Activated CD8-positive, alpha-beta T cell treated with anti-CD3 and anti-CD28 coated beads, Interleukin-2, amount 10 ng/mL, durations not matched to agents 7 days and 5 days (primary cell): ENCODE results near the gene CELA3A. TPM values are rescaled to one million over a fixed set of nuclear protein-coding genes. Genes with fewer than 3 reads are reported as not detected.
"Not testable (repeated sequence)": the region's sequence is repeated elsewhere in the genome, so short reads cannot be mapped to it uniquely, and the experiment has no call there.

Experiments used
- ATAC-seq: fragments of 150-1000 bp; cut with Tn5 transposase; one replicate; pipeline ENCODE4 v1.10.0; 2021; ENCODE audit warnings: moderate library complexity
- CTCF ChIA-PET: fragments of 350-600 bp; sonication (Branson Sonifier 250); formaldehyde crosslinking; loops from one replicate; lab custom pipeline; 2021; ENCODE audit warnings: antibody characterized with exemption; lab: Charles Lee
- POLR2A ChIA-PET: fragments of 350-600 bp; sonication (Branson Sonifier 250); formaldehyde crosslinking; loops from one replicate; lab custom pipeline; 2021; ENCODE audit warnings: antibody characterized with exemption; lab: Charles Lee
- DNase-seq: peaks from one replicate; pipeline ENCODE4 v3.0.0-alpha.2; 2020
- H3K27ac Mint-ChIP-seq: one replicate; pipeline ENCODE4 v1.8.0; 2021; ENCODE audit warnings: mild to moderate bottlenecking, mixed read lengths
- H3K27me3 Mint-ChIP-seq: one replicate; pipeline ENCODE4 v1.8.0; 2021; ENCODE audit warnings: low read depth, mixed read lengths
- H3K36me3 Mint-ChIP-seq: one replicate; pipeline ENCODE4 v1.8.0; 2021; ENCODE audit warnings: low read depth, mixed read lengths
- H3K4me1 Mint-ChIP-seq: one replicate; pipeline ENCODE4 v1.8.0; 2021; ENCODE audit warnings: low read depth, mixed read lengths
- H3K4me3 Mint-ChIP-seq: one replicate; pipeline ENCODE4 v1.8.0; 2021; ENCODE audit warnings: mild to moderate bottlenecking, mixed read lengths
- H3K9me3 Mint-ChIP-seq: one replicate; pipeline ENCODE4 v1.8.0; 2022; ENCODE audit warnings: mixed read lengths; ENCODE audit not compliant: insufficient read depth
- total RNA-seq, 2 experiments: library from RNA; stranded (reverse); gene quantifications; one replicate each; pipeline ENCODE4 v1.2.3, GENCODE V29; 2021

The CELA3A gene
- total RNA-seq, 2 experiments from 2014 or later: not detected

GRCh38 chr1:22025368-22026155 is 24.1 kb downstream of the CELA3A start:
- ATAC-seq: peak; percentile 65
- Mint-ChIP-seq H3K27me3 (no peaks in the 10 kb centered on the region), H3K9me3 (no peaks in the 10 kb centered on the region), H3K4me1 (peaks cover 60% of the 10 kb centered on the region), H3K27ac (peak overlapping the region; percentile 97), H3K4me3 (peak overlapping the region; percentile 89), H3K36me3 (peaks cover 15% of the 10 kb centered on the region)
- peak; percentile 93 for DNase-seq
- ChIA-PET POLR2A (interaction anchor here (0.6 to 10.7 kb wide), 21 partner anchors 8 to 1610 kb away, joined by 3 to 310 read pairs (median 6); partner anchors contain the start of genes CDC42 and USP48), CTCF (interaction anchor here (0.8 to 17.7 kb wide), 14 partner anchors 12 to 322 kb away, joined by 3 to 210 read pairs (median 6); partner anchors contain the start of genes CDC42 and USP48)

- peak overlapping the region; percentile 89 for H3K4me3 Mint-ChIP-seq
- CTCF ChIA-PET: interaction anchor here (6.1 to 17.7 kb wide), 2 partner anchors 13 to 28 kb away, joined by 42 to 210 read pairs; partner anchors contain the start of gene CDC42
- POLR2A ChIA-PET: interaction anchor here (1.3 to 10.7 kb wide), 3 partner anchors 11 to 40 kb away, joined by 3 to 310 read pairs (median 201); partner anchors contain the start of gene CDC42
Observed at GRCh38 chr1:22026924-22027289, 25.4 kb downstream of the CELA3A start.

GRCh38 chr1:22030057-22030456 is 28.6 kb downstream of the CELA3A start:
- H3K36me3 Mint-ChIP-seq: peaks cover 19% of the 10 kb centered on the region
- POLR2A ChIA-PET: interaction anchor here (2.1 to 3.4 kb wide), 3 partner anchors 11 to 25 kb away, joined by 7 to 31 read pairs (median 26); partner anchors contain the start of gene CDC42
- no peak for ATAC-seq
- no peaks in the 10 kb centered on the region for H3K27me3 Mint-ChIP-seq
- CTCF ChIA-PET: interaction anchor here (1.4 to 17.7 kb wide), 4 partner anchors 10 to 63 kb away, joined by 3 to 210 read pairs (median 22); partner anchors contain the start of gene CDC42
- H3K4me3 Mint-ChIP-seq: no peak overlapping the region
- H3K9me3 Mint-ChIP-seq: no peaks in the 10 kb centered on the region
- peaks cover 46% of the 10 kb centered on the region for H3K4me1 Mint-ChIP-seq
- H3K27ac Mint-ChIP-seq: no peak overlapping the region
- DNase-seq: no peak

More at GRCh38 chr1:22026924-22027289, 25.4 kb downstream of the CELA3A start:
- Mint-ChIP-seq H3K9me3 (no peaks in the 10 kb centered on the region), H3K36me3 (peaks cover 19% of the 10 kb centered on the region), H3K27me3 (no peaks in the 10 kb centered on the region), H3K4me1 (peaks cover 67% of the 10 kb centered on the region), H3K27ac (peak overlapping the region; percentile 97)
- ATAC-seq (no peak), DNase-seq (no peak)

- no peak overlapping the region for H3K27ac Mint-ChIP-seq
- H3K9me3 Mint-ChIP-seq: no peaks in the 10 kb centered on the region
- peaks cover 19% of the 10 kb centered on the region for H3K36me3 Mint-ChIP-seq
- DNase-seq (no peak), ATAC-seq (no peak)
- H3K27me3 Mint-ChIP-seq: no peaks in the 10 kb centered on the region
- CTCF ChIA-PET: interaction anchor here (1.4 to 17.7 kb wide), 4 partner anchors 9 to 75 kb away, joined by 3 to 210 read pairs (median 24); partner anchors contain the start of gene CDC42
- peaks cover 46% of the 10 kb centered on the region for H3K4me1 Mint-ChIP-seq
- POLR2A ChIA-PET: interaction anchor here (2.1 to 3.4 kb wide), 3 partner anchors 10 to 25 kb away, joined by 7 to 31 read pairs (median 26); partner anchors contain the start of gene CDC42
- H3K4me3 Mint-ChIP-seq: no peak overlapping the region
Observed at GRCh38 chr1:22030473-22030872, 29.0 kb downstream of the CELA3A start.

DNA sequence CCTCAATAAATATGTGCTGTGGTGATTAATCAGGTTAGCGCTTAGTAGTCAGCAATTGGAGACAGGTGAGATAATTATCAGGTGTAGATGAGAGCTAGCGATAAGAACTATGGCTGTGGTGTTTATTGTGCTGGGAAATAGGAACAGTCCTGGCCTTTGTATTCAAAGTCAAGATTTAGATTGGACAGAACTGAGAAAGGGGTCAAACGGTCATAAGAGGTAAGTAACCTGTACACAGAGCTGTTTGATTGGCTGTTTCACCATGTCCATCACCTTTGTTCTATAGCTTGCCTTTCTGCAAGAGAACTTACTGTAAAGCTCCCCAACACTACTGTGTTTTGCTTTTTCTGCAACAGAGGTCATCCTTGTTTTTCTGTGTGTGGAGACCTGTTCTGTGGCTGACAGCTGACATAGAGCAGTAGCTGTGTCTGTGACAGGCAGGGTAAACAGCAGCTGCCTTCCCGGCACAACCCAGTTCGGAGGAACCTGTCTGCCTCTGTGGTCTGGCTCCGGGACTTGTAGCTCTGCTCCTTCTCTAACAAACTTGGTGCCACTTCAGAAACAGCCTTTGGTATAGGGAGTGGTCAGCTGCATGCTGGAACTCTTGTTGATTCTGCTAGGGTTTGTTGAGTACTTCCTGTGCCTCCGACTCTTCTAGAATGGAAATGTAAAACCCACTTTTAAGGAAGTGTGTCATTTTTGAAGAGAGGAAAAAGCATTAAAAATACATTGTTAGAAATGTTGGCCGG is 29.9 kb downstream of the CELA3A start:
- H3K27me3 Mint-ChIP-seq: no peaks in the 10 kb centered on the region
- peaks cover 40% of the 10 kb centered on the region for H3K4me1 Mint-ChIP-seq
- DNase-seq (peak; percentile 33), ATAC-seq (peak; percentile 75)
- POLR2A ChIA-PET: interaction anchor here (0.5 to 3.4 kb wide), 6 partner anchors 9 to 1949 kb away, joined by 3 to 31 read pairs (median 6); partner anchors contain the start of genes CDC42 and SRSF10
- peak overlapping the region; percentile 75 for H3K27ac Mint-ChIP-seq
- H3K4me3 Mint-ChIP-seq: peak overlapping the region; percentile 4
- CTCF ChIA-PET: interaction anchor here (0.9 to 17.7 kb wide), 6 partner anchors 8 to 74 kb away, joined by 3 to 210 read pairs (median 10); partner anchors contain the start of gene CDC42
- H3K36me3 Mint-ChIP-seq: peaks cover 15% of the 10 kb centered on the region
- no peaks in the 10 kb centered on the region for H3K9me3 Mint-ChIP-seq

GRCh38 chr1:22034834-22035233 is 33.4 kb downstream of the CELA3A start:
- H3K4me3 Mint-ChIP-seq, DNase-seq, ATAC-seq, H3K27ac Mint-ChIP-seq, H3K27me3 Mint-ChIP-seq, H3K9me3 Mint-ChIP-seq: not testable (repeated sequence)
- POLR2A ChIA-PET: interaction anchor here (0.5 to 8.8 kb wide), 3 partner anchors 9 to 87 kb away, joined by 5 to 201 read pairs (median 168); partner anchors contain the start of gene CDC42
- peaks cover 45% of the 10 kb centered on the region for H3K4me1 Mint-ChIP-seq
- peaks cover 10% of the 10 kb centered on the region for H3K36me3 Mint-ChIP-seq
- CTCF ChIA-PET: interaction anchor here (17.7 kb wide), 1 partner anchor 20 kb away, joined by 210 read pairs; the partner anchor contains the start of gene CDC42

DNA sequence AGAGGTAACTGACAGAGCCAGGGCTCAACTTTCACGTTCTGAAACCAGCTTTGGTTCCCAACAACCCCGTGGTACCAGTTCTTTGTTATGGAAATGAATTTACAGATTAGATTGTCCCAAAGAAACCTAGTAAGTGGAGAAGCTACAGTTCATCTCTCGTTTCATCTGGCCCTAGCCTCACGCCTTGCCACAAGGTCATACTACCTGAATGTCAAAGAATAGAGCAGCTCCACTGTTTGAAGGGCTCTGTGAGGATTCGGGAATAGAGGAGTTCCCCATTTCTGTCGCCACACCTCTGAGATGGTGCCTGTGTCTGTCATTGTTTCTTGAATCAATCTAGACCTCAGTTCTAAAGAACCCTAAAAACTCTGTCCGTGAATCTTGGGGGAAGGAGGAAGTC is 36.1 kb downstream of the CELA3A start:
- CTCF ChIA-PET: interaction anchor here (1.2 to 5.9 kb wide), 3 partner anchors 14 to 55 kb away, joined by 3 to 59 read pairs (median 25); partner anchors contain the start of gene CDC42
- POLR2A ChIA-PET: interaction anchor here (6.5 to 8.8 kb wide), 2 partner anchors 11 to 16 kb away, joined by 168 to 201 read pairs; partner anchors contain the start of gene CDC42
- ATAC-seq (no peak), DNase-seq (no peak)
- no peaks in the 10 kb centered on the region for H3K9me3 Mint-ChIP-seq
- peak overlapping the region; percentile 49 for H3K27ac Mint-ChIP-seq
- peaks cover 42% of the 10 kb centered on the region for H3K4me1 Mint-ChIP-seq
- peaks cover 3% of the 10 kb centered on the region for H3K36me3 Mint-ChIP-seq
- no peak overlapping the region for H3K4me3 Mint-ChIP-seq
- no peaks in the 10 kb centered on the region for H3K27me3 Mint-ChIP-seq

GRCh38 chr1:22038036-22038435 is 36.6 kb downstream of the CELA3A start:
- no peak overlapping the region for H3K4me3 Mint-ChIP-seq
- ChIA-PET CTCF (interaction anchor here (1.2 to 5.9 kb wide), 4 partner anchors 9 to 54 kb away, joined by 3 to 59 read pairs (median 34); partner anchors contain the start of gene CDC42), POLR2A (interaction anchor here (6.5 to 8.8 kb wide), 2 partner anchors 12 to 15 kb away, joined by 168 to 201 read pairs; partner anchors contain the start of gene CDC42)
- peaks cover 3% of the 10 kb centered on the region for H3K36me3 Mint-ChIP-seq
- DNase-seq (no peak), ATAC-seq (no peak)
- H3K27ac Mint-ChIP-seq: peak overlapping the region; percentile 99
- no peaks in the 10 kb centered on the region for H3K9me3 Mint-ChIP-seq
- peaks cover 48% of the 10 kb centered on the region for H3K4me1 Mint-ChIP-seq
- no peaks in the 10 kb centered on the region for H3K27me3 Mint-ChIP-seq

GRCh38 chr1:22039594-22040285 is 38.3 kb downstream of the CELA3A start:
- H3K4me1 Mint-ChIP-seq: peaks cover 52% of the 10 kb centered on the region
- peak overlapping the region; percentile 71 for H3K4me3 Mint-ChIP-seq
- H3K27me3 Mint-ChIP-seq: no peaks in the 10 kb centered on the region
- H3K9me3 Mint-ChIP-seq: no peaks in the 10 kb centered on the region
- DNase-seq (peak; percentile 97), ATAC-seq (peak; percentile 97)
- H3K36me3 Mint-ChIP-seq: peaks cover 3% of the 10 kb centered on the region
- peak overlapping the region; percentile 99 for H3K27ac Mint-ChIP-seq
- POLR2A ChIA-PET: interaction anchor here (0.7 to 8.8 kb wide), 12 partner anchors 9 to 256 kb away, joined by 3 to 201 read pairs (median 4); partner anchors contain the start of genes CDC42 and USP48
- CTCF ChIA-PET: interaction anchor here (0.9 to 5.9 kb wide), 7 partner anchors 11 to 65 kb away, joined by 3 to 59 read pairs (median 8); partner anchors contain the start of gene CDC42

DNA sequence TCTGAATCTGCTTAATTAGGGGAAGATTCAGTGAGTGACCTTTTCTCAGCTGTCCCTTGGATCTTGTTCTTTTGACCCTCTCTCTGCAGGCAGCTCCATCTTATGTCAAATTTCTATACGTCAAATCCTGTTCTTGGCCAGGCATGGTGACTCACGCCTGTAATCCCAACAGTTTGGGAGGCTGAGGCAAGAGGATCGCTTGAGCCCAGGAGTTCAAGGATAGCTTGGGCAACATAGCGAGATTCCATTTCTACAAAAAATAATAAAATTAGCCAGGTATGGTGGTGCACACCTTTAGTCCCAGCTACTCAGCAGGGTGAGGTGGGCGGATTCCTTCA is 38.8 kb downstream of the CELA3A start:
- ATAC-seq: no peak
- DNase-seq: peak; percentile 29
- H3K4me3 Mint-ChIP-seq: peak overlapping the region; percentile 71
- H3K4me1 Mint-ChIP-seq: peaks cover 57% of the 10 kb centered on the region
- H3K27me3 Mint-ChIP-seq: no peaks in the 10 kb centered on the region
- peaks cover 4% of the 10 kb centered on the region for H3K36me3 Mint-ChIP-seq
- H3K9me3 Mint-ChIP-seq: no peaks in the 10 kb centered on the region
- POLR2A ChIA-PET: interaction anchor here (0.7 to 8.8 kb wide), 12 partner anchors 10 to 257 kb away, joined by 3 to 201 read pairs (median 4); partner anchors contain the start of genes CDC42 and USP48
- H3K27ac Mint-ChIP-seq: peak overlapping the region; percentile 99
- CTCF ChIA-PET: interaction anchor here (0.9 to 5.9 kb wide), 7 partner anchors 11 to 65 kb away, joined by 3 to 59 read pairs (median 8); partner anchors contain the start of gene CDC42
